HepG2 (cell line): Measurements from ENCODE around the gene ARL2. TPM values are rescaled to one million over a fixed set of nuclear protein-coding genes. Genes with fewer than 3 reads are reported as not detected.

Experiments used
- AGO2 ChIP-seq: fragments of 200-400 bp; formaldehyde crosslinking; optimal IDR thresholded peaks from 2 replicates; pipeline ENCODE3; 2017; ENCODE audit warnings: mild to moderate bottlenecking, low read depth, low read length, moderate library complexity
- ARID5B ChIP-seq: IDR thresholded peaks from 2 replicates; pipeline ENCODE4 v1.4.0; 2020; ENCODE audit warnings: mild to moderate bottlenecking, missing genetic modification reagents
- ATF1 ChIP-seq: IDR thresholded peaks from 2 replicates; pipeline ENCODE4 v1.6.1; 2016; ENCODE audit warnings: mild to moderate bottlenecking, control low read depth
- ATF7 ChIP-seq, 2 experiments: fragments of 450-650 bp in 1 of 2; sonication (generic) in 1 of 2; formaldehyde crosslinking in 1 of 2; IDR thresholded peaks; 2 replicates each; pipeline versions ENCODE4 v1.4.0 to v1.6.1; 2016 to 2020; ENCODE audit warnings: antibody characterized with exemption in 1 of 2, mild to moderate bottlenecking in 1 of 2, missing genetic modification reagents in 1 of 2
- ATRX ChIP-seq: sonication (generic); formaldehyde crosslinking; IDR thresholded peaks from 2 replicates; pipeline ENCODE4 v1.4.0; 2020; ENCODE audit warnings: missing genetic modification reagents, borderline replicate concordance
- HDAC2 ChIP-seq: sonication (generic); formaldehyde crosslinking; IDR thresholded peaks from 2 replicates; pipeline ENCODE4 v1.4.0; 2020; ENCODE audit warnings: missing genetic modification reagents
- MATR3 ChIP-seq: sonication (generic); formaldehyde crosslinking; IDR thresholded peaks from 2 replicates; pipeline ENCODE4 v1.4.0; 2020; ENCODE audit warnings: missing genetic modification reagents
- NFIB ChIP-seq: sonication (generic); formaldehyde crosslinking; IDR thresholded peaks from 2 replicates; pipeline ENCODE4 v1.9.0; 2021; ENCODE audit warnings: missing genetic modification reagents, mild to moderate bottlenecking, borderline replicate concordance
- PPARG ChIP-seq: conservative IDR thresholded peaks from 2 replicates; pipeline ENCODE4 v1.6.1; 2016; ENCODE audit warnings: missing biosample characterization, missing genetic modification reagents
- RBAK ChIP-seq: sonication (generic); formaldehyde crosslinking; IDR thresholded peaks from 2 replicates; pipeline ENCODE4 v1.5.1; 2020; ENCODE audit warnings: mild to moderate bottlenecking, missing genetic modification reagents
- RORA ChIP-seq: sonication (generic); formaldehyde crosslinking; IDR thresholded peaks from 2 replicates; pipeline ENCODE4 v1.5.0; 2020; ENCODE audit warnings: mild to moderate bottlenecking, missing genetic modification reagents, moderate library complexity
- YEATS4 ChIP-seq: sonication (generic); formaldehyde crosslinking; IDR thresholded peaks from 2 replicates; pipeline ENCODE4 v1.4.0; 2020; ENCODE audit warnings: missing genetic modification reagents, borderline replicate concordance
- ZBTB7B ChIP-seq: sonication (generic); formaldehyde crosslinking; IDR thresholded peaks from 2 replicates; pipeline ENCODE4 v1.4.0; 2020; ENCODE audit warnings: missing genetic modification reagents
- ZC3H4 ChIP-seq: sonication (generic); formaldehyde crosslinking; IDR thresholded peaks from 2 replicates; pipeline ENCODE4 v1.4.0; 2020; ENCODE audit warnings: missing genetic modification reagents, borderline replicate concordance
- ZFP82 ChIP-seq: sonication (generic); formaldehyde crosslinking; IDR thresholded peaks from 2 replicates; pipeline ENCODE4 v1.5.1; 2020; ENCODE audit warnings: mild to moderate bottlenecking, missing genetic modification reagents, borderline replicate concordance
- ZFP91 ChIP-seq: sonication (generic); formaldehyde crosslinking; IDR thresholded peaks from 2 replicates; pipeline ENCODE4 v1.9.0; 2022; ENCODE audit warnings: missing genetic modification reagents, mild to moderate bottlenecking, borderline replicate concordance
- ZFX ChIP-seq: sonication (generic); formaldehyde crosslinking; IDR thresholded peaks from 2 replicates; pipeline ENCODE4 v1.4.0; 2020; ENCODE audit warnings: mild to moderate bottlenecking, low read depth, missing genetic modification reagents, moderate library complexity
- ZKSCAN1 ChIP-seq: fragments of 150-350 bp; IDR thresholded peaks from 2 replicates; pipeline ENCODE4 v1.6.1; 2014; ENCODE audit warnings: low read length
- ZNF275 ChIP-seq: sonication (generic); formaldehyde crosslinking; IDR thresholded peaks from 2 replicates; pipeline ENCODE4 v1.8.0; 2022; ENCODE audit warnings: missing genetic modification reagents, mild to moderate bottlenecking, inconsistent platforms, borderline replicate concordance
- ZNF350 ChIP-seq: sonication (generic); formaldehyde crosslinking; IDR thresholded peaks from 2 replicates; pipeline ENCODE4 v1.4.0; 2020; ENCODE audit warnings: mild to moderate bottlenecking, low read depth, missing genetic modification reagents, borderline replicate concordance
- ZNF354B ChIP-seq: sonication (generic); formaldehyde crosslinking; IDR thresholded peaks from 2 replicates; pipeline ENCODE4 v1.8.0; 2022; ENCODE audit warnings: mild to moderate bottlenecking, missing genetic modification reagents
- ZNF441 ChIP-seq: sonication (generic); formaldehyde crosslinking; IDR thresholded peaks from 2 replicates; pipeline ENCODE4 v1.7.0; 2021; ENCODE audit warnings: missing genetic modification reagents, borderline replicate concordance
- ZNF451 ChIP-seq: sonication (generic); formaldehyde crosslinking; IDR thresholded peaks from 2 replicates; pipeline ENCODE4 v1.5.0; 2020; ENCODE audit warnings: mild to moderate bottlenecking, missing genetic modification reagents
- polyA plus RNA-seq, 8 experiments: library from polyadenylated mRNA; depleted of rRNA in 3 of 8; stranded (reverse) in 7 of 8; unstranded in 1 of 8; fragments of >200 nt; fragmentation: Illumina TruSeq in 4 of 8; extraction: Trizol in 4 of 8; gene quantifications; 2 replicates each; pipeline versions ENCODE4 v1.2.1 to v1.2.3, GENCODE V29; 2011 to 2016; ENCODE audit warnings: low read depth in 4 of 8, missing spikeins in 1 of 8, mixed read lengths in 1 of 8; ENCODE audit not compliant: insufficient read depth in 1 of 8
- total RNA-seq, 5 experiments: library from RNA; depleted of rRNA; stranded (reverse); fragments of >200 nt; fragmentation: Illumina TruSeq; extraction: Trizol; gene quantifications; 2 replicates each; pipeline ENCODE4 v1.2.3, GENCODE V29; 2016; ENCODE audit warnings: low read depth in 1 of 5

ARL2 gene
- total and polyA plus RNA-seq, 2 of the 13 experiments (the other 11 are each of a cell fraction or from before 2014, with no cell fraction given), result 82.9 to 84.4 TPM

GRCh38 chr11:64996710-64997380 is 17.1 kb upstream of the ARL2 start, which contains the start of gene BATF2 (continued):
- TF ChIP-seq ZNF354B (CRISPR knock-in tag), result no peak
- TF ChIP-seq ZNF350 (CRISPR knock-in tag), result peak; percentile 80; the same call in 1 of the 2 replicates
- no peak for TF ChIP-seq AGO2
- peak; percentile 78 for TF ChIP-seq ZFX (CRISPR knock-in tag)
- TF ChIP-seq ZFP82 (CRISPR knock-in tag), result no peak
- TF ChIP-seq YEATS4 (CRISPR knock-in tag), result no peak
- TF ChIP-seq ZNF451, result no peak
- no peak for TF ChIP-seq ZKSCAN1
- TF ChIP-seq ZNF441, result peak; percentile 25; the same call in 1 of the 2 replicates
- TF ChIP-seq RBAK (CRISPR knock-in tag), result no peak
- peak; percentile 80 for TF ChIP-seq HDAC2 (CRISPR knock-in tag)
- no peak for TF ChIP-seq NFIB (CRISPR knock-in tag)
- TF ChIP-seq ZFP91, result peak; percentile 94; the same call in 1 of the 2 replicates
- TF ChIP-seq ZC3H4 (CRISPR knock-in tag), result peak; percentile 52; the same call in 1 of the 2 replicates
- TF ChIP-seq ATF7 (IDR thresholded peaks at IDR 0.05), result no peak
- 0 out of 2 replicates have a peak, but pooled peaks have one; percentile 15 for TF ChIP-seq ATF7 (CRISPR knock-in tag; IDR thresholded peaks at IDR 0.05)
- TF ChIP-seq ATRX (CRISPR knock-in tag), result no peak
- peak; percentile 77 for TF ChIP-seq ARID5B (CRISPR knock-in tag)
- TF ChIP-seq ATF1 (CRISPR knock-in tag), result no peak
- peak; percentile 43; the same call in 1 of the 2 replicates for TF ChIP-seq PPARG (CRISPR knock-in tag)
- TF ChIP-seq MATR3, result no peak
- TF ChIP-seq ZNF275, result no peak
- no peak for TF ChIP-seq RORA
- peak; percentile 93 for TF ChIP-seq ZBTB7B (CRISPR knock-in tag)
